ENCODE results near the gene GNAS-AS1. TPM values are rescaled to one million over a fixed set of nuclear protein-coding genes. Genes with fewer than 3 reads are reported as not detected.
A peak's percentile ranks its signal among the peaks of the same experiment; 100 is the strongest.

The GNAS-AS1 gene
- total and polyA plus RNA-seq, 12 donors, result 0.09 to 1.00 (median 0.24) TPM; not detected in 5

DNA sequence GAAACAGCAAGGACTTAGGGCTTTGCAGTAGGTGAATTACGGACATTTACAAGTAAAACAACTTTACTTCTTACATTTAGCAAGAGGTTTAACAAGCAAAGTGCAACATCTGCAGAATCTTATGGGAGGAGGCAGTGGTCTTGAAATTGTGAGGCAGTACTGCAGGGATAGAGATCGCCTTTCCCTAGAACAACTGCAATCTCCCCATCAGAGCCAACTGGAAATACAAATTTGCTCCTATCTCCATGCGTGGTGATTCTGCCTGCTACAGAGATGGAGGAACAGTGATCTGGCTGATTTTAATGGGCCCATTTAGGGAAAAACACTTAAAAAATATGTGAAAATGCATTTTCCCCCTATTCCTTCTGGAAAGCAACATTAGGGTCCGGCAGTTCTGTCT, 27.7 kb upstream of the GNAS-AS1 start:
- peak overlapping the region in 2 of 5 donors; percentile 14 to 88 for H3K27ac ChIP-seq
- H3K4me1 ChIP-seq (replicated peaks in 1 of 2), result peaks cover 7 to 47% of the 10 kb centered on the region in 2 donors
- no peaks in the 10 kb centered on the region for H3K36me3 ChIP-seq (replicated peaks in 1 of 2)
- no peak for TF ChIP-seq POLR2A (IDR thresholded peaks at IDR 0.05)
- TF ChIP-seq, protein P1, sequence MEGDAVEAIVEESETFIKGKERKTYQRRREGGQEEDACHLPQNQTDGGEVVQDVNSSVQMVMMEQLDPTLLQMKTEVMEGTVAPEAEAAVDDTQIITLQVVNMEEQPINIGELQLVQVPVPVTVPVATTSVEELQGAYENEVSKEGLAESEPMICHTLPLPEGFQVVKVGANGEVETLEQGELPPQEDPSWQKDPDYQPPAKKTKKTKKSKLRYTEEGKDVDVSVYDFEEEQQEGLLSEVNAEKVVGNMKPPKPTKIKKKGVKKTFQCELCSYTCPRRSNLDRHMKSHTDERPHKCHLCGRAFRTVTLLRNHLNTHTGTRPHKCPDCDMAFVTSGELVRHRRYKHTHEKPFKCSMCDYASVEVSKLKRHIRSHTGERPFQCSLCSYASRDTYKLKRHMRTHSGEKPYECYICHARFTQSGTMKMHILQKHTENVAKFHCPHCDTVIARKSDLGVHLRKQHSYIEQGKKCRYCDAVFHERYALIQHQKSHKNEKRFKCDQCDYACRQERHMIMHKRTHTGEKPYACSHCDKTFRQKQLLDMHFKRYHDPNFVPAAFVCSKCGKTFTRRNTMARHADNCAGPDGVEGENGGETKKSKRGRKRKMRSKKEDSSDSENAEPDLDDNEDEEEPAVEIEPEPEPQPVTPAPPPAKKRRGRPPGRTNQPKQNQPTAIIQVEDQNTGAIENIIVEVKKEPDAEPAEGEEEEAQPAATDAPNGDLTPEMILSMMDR (IDR thresholded peaks at IDR 0.05), result no peak
- DNase-seq, result no peak
- 75 to 84% (median 79%) methylated on average over 4 of the region's 4 CpGs for WGBS, 4 donors
- intact Hi-C loops (cut with DNase I), result loop anchor here (10.0 kb wide), 2 partner anchors 106 to 166 kb away; partner anchors contain the start of genes NELFCD (in 1 of the 2) and PRELID3B (in 1 of the 2)
- no peaks in the 10 kb centered on the region for H3K27me3 ChIP-seq
- H3K4me3 ChIP-seq, result no peak overlapping the region
- no peaks in the 10 kb centered on the region for H3K9me3 ChIP-seq (replicated peaks in 1 of 3)

DNA sequence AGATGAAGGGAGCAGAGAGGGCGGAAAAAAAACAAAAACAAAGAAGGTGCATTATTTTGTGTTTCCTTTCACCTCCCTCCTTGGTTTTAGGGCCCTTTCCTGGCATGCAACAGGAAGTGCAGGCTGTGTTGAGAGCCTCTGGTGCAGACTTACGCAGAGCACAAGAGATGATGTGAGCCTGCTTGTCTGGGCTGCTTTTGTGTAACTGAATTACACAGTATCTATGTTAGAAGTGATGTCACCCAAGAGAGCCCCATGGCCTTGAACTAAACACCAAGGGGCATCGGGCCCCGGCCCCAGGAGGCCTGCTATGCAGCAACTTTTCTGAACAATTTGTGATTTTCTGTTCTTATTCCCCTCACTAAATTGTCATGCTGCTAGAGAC, 27.3 kb upstream of the GNAS-AS1 start:
- Histone ChIP-seq H3K27me3 (no peaks in the 10 kb centered on the region), H3K36me3 (replicated peaks in 1 of 2) (no peaks in the 10 kb centered on the region), H3K27ac (peak overlapping the region in 2 of 5 donors; percentile 14 to 88), H3K9me3 (replicated peaks in 1 of 3) (no peaks in the 10 kb centered on the region), H3K4me3 (no peak overlapping the region), H3K4me1 (replicated peaks in 1 of 2) (peaks cover 7 to 44% of the 10 kb centered on the region in 2 donors)
- intact Hi-C loops (cut with DNase I), result loop anchor here (10.0 kb wide), 2 partner anchors 107 to 167 kb away; partner anchors contain the start of genes NELFCD (in 1 of the 2) and PRELID3B (in 1 of the 2)
- DNase-seq, result peak in 2 of 7 donors; percentile 26 to 80
- WGBS, 4 donors, result 32 to 61% (median 55%) methylated on average over 4 of the region's 4 CpGs
- TF ChIP-seq, protein P1 (IDR thresholded peaks at IDR 0.05), result no peak
- TF ChIP-seq POLR2A (IDR thresholded peaks at IDR 0.05), result peak in 1 of 2 donors; percentile 6

DNA sequence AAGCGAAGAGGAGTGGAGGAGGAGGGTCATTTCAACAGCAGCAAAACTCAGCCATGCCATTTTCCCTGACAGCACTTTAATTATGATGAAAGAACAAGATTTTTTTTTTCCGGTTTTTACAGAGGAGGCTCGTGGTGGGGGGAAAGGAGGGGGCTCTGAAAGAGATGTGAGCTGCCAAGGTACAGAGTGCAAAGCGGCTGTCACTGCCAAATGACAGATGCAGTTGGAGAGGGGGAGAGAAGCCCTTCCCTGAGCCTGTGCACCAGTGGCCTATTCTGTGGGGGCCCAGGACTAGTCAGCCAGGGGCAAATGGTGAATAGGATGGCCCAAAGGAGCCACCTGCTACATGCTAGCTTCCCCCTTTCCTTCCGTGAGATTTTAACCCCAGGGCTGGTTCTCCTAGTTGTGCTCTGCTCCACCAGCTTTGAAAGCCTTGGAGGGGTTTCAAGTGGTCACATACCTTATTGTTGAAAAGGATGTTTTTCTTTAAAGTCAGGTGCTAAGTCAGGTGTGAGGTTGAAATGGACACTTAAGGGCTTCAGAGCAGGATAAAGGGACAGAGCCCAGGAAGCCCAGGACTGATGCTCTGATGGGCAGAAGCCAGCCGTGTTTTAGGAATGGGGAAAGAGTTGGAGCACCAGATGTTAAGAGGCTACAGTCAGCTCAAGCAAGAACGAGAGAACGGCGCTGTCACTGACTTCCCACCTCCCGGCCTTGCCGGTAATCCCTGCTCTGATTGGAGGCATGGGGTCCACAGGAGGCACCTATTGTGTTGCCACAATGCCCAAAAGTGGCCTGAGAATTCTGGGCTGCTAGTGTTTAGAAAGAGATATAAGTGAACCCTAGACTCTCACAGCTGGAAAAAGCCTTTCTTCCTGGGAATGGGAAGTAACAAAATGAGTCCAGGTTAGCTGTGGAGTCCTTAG, 26.6 kb upstream of the GNAS-AS1 start:
- Histone ChIP-seq H3K4me1 (replicated peaks in 1 of 2) (peaks cover 7 to 44% of the 10 kb centered on the region in 2 donors), H3K27me3 (no peaks in the 10 kb centered on the region), H3K27ac (peak overlapping the region in 1 of 5 donors; percentile 88), H3K36me3 (replicated peaks in 1 of 2) (no peaks in the 10 kb centered on the region), H3K9me3 (replicated peaks in 1 of 3) (no peaks in the 10 kb centered on the region), H3K4me3 (no peak overlapping the region)
- intact Hi-C loops (cut with DNase I), result loop anchor here (10.0 kb wide), 2 partner anchors 107 to 167 kb away; partner anchors contain the start of genes NELFCD (in 1 of the 2) and PRELID3B (in 1 of the 2)
- no peak for DNase-seq
- TF ChIP-seq, protein P1 (IDR thresholded peaks at IDR 0.05), result no peak
- TF ChIP-seq POLR2A (IDR thresholded peaks at IDR 0.05), result no peak
- 77 to 81% (median 78%) methylated on average over 11 of the region's 11 CpGs for WGBS, 4 donors

DNA sequence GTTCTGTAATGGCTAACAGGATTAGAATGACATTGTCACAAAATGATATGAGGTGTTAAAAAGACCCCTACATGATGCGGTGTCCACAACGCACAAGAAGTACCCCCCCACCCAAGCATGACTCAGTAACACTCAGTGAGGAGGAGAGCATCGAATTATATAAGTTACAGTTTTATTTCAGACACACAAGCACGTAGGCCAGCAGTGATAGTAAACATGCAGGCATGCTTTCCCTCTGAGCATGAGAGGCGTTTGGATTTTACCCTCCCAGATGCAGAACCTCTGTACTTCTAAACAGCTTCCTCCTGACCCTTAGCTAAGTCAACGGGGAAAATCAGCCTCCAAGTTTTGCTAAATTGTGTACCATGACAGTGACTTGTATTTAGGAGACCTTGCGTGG, 25.7 kb upstream of the GNAS-AS1 start:
- intact Hi-C loops (cut with DNase I), result loop anchor here (10.0 kb wide), 2 partner anchors 108 to 168 kb away; partner anchors contain the start of genes NELFCD (in 1 of the 2) and PRELID3B (in 1 of the 2)
- peak overlapping the region in 2 of 5 donors; percentile 72 to 88 for H3K27ac ChIP-seq
- H3K4me3 ChIP-seq, result no peak overlapping the region
- 66 to 79% (median 76%) methylated on average over 7 of the region's 7 CpGs for WGBS, 4 donors
- H3K36me3 ChIP-seq (replicated peaks in 1 of 2), result no peaks in the 10 kb centered on the region
- peaks cover 7 to 42% of the 10 kb centered on the region in 2 donors for H3K4me1 ChIP-seq (replicated peaks in 1 of 2)
- no peak for DNase-seq
- H3K9me3 ChIP-seq (replicated peaks in 1 of 3), result no peaks in the 10 kb centered on the region
- no peaks in the 10 kb centered on the region for H3K27me3 ChIP-seq
- TF ChIP-seq, protein P1 (IDR thresholded peaks at IDR 0.05), result no peak
- no peak for TF ChIP-seq POLR2A (IDR thresholded peaks at IDR 0.05)

Data from adrenal gland (tissue), 12 donors.